HCT116 (cell line): Measurements from ENCODE around the gene CLRN1. TPM values are rescaled to one million over a fixed set of nuclear protein-coding genes. Genes with fewer than 3 reads are reported as not detected.

Source experiments
- ATAC-seq: fragments of 200-7000 bp; cut with Tn5 transposase; 2 replicates; pipeline ENCODE4 v1.9.1; 2020; ENCODE audit warnings: mild to moderate bottlenecking, moderate library complexity
- BruUV-seq: library from RNA; stranded (reverse); fragments of 400-500 nt; replicated peaks from 2 replicates; lab custom pipeline; 2021; lab: Mats Ljungman, UMichigan
- CTCF ChIA-PET: fragments of 300-600 bp; sonication (Branson Sonifier 250); formaldehyde crosslinking; loops from one replicate; lab custom pipeline; 2021; ENCODE audit warnings: antibody characterized with exemption; lab: Charles Lee
- POLR2A ChIA-PET: fragments of 300-600, 350-600 bp; sonication (Branson Sonifier 250); formaldehyde crosslinking; loops from one replicate; lab custom pipeline; 2021; ENCODE audit warnings: antibody characterized with exemption; lab: Charles Lee
- RAD21 ChIA-PET, 2 experiments: fragments of 300-600 bp; sonication (Branson Sonifier 250); formaldehyde crosslinking; loops; one replicate each; lab custom pipeline; 2023; ENCODE audit warnings: low total read pairs in 2 of 2; ENCODE audit not compliant: uncharacterized antibody in 2 of 2, unreplicated experiment in 2 of 2, low non-redundant PET in 1 of 2; lab: Charles Lee
- DNase-seq: peaks from one replicate; pipeline ENCODE4 v3.0.0-alpha.2; 2010; ENCODE audit warnings: low read depth, low spot score
- H2AFZ ChIP-seq: fragments of 200-600 bp; shearing (Covaris generic), sonication (generic); 2 replicates; pipeline ENCODE4 v1.6.1; 2017; ENCODE audit warnings: low read depth, mixed run types, mixed read lengths, antibody characterized with exemption, low read length; ENCODE audit not compliant: poor library complexity, severe bottlenecking
- H3K27ac ChIP-seq: 2 replicates; pipeline ENCODE4 v1.5.1; 2012; ENCODE audit warnings: low read depth, low read length
- H3K27me3 ChIP-seq: fragments of 200-600 bp; sonication (generic); 2 replicates; pipeline ENCODE4 v1.6.1; 2016; ENCODE audit warnings: mixed run types, low read length, mixed read lengths; ENCODE audit not compliant: insufficient read depth
- H3K36me3 ChIP-seq, 2 experiments: fragments of 200-500 bp in 1 of 2; fragments of 200-600 bp in 1 of 2; sonication (Bioruptor generic) in 1 of 2; sonication (generic) in 1 of 2; 2 replicates each; pipeline versions ENCODE4 v1.5.1 to v1.6.1; 2014 to 2016; ENCODE audit warnings: low read length in 2 of 2, inconsistent platforms in 1 of 2, mixed read lengths in 1 of 2, mixed run types in 1 of 2; ENCODE audit not compliant: insufficient read depth in 2 of 2, control insufficient read depth in 1 of 2
- H3K4me1 ChIP-seq, 2 experiments: fragments of 200-600 bp in 1 of 2; sonication (generic) in 1 of 2; 2 replicates each; pipeline versions ENCODE4 v1.5.1 to v1.6.1; 2012 to 2017; ENCODE audit warnings: low read length in 2 of 2, inconsistent platforms in 1 of 2, mild to moderate bottlenecking in 1 of 2, mixed read lengths in 1 of 2, mixed run types in 1 of 2, moderate library complexity in 1 of 2; ENCODE audit not compliant: insufficient read depth in 2 of 2, control insufficient read depth in 1 of 2
- H3K4me2 ChIP-seq: fragments of 200-600 bp; sonication (generic); 2 replicates; pipeline ENCODE4 v1.6.1; 2017; ENCODE audit warnings: mixed run types, low read length, mixed read lengths
- H3K4me3 ChIP-seq, 2 experiments: fragments of 200-600 bp in 1 of 2; sonication (generic) in 1 of 2; replicated peaks in 1 of 2; 2 replicates each; pipeline ENCODE4 v1.5.1; 2011 to 2016; ENCODE audit warnings: low read length in 2 of 2, control low read depth in 1 of 2, low read depth in 1 of 2, mild to moderate bottlenecking in 1 of 2, mixed read lengths in 1 of 2, mixed run types in 1 of 2
- H3K79me2 ChIP-seq: fragments of 200-600 bp; sonication (generic); 2 replicates; pipeline ENCODE4 v1.6.1; 2017; ENCODE audit warnings: mild to moderate bottlenecking, mixed run types, low read length, moderate library complexity, mixed read lengths; ENCODE audit not compliant: insufficient read depth
- H3K9ac ChIP-seq: fragments of 200-600 bp; sonication (generic); 2 replicates; pipeline ENCODE4 v1.6.1; 2016; ENCODE audit warnings: low read length, mixed read lengths
- H3K9me2 ChIP-seq: fragments of 200-600 bp; sonication (generic), shearing (Covaris generic); 2 replicates; pipeline ENCODE4 v1.6.1; 2017; ENCODE audit warnings: mixed run types, mild to moderate bottlenecking, moderate library complexity; ENCODE audit not compliant: insufficient read depth
- H3K9me3 ChIP-seq, 2 experiments: fragments of 200-500 bp in 1 of 2; fragments of 200-600 bp in 1 of 2; sonication (Bioruptor generic) in 1 of 2; sonication (generic) in 1 of 2; 2 replicates each; pipeline ENCODE4 v1.6.1; 2014 to 2017; ENCODE audit warnings: low read length in 2 of 2, mixed read lengths in 2 of 2, inconsistent platforms in 1 of 2, low read depth in 1 of 2, mild to moderate bottlenecking in 1 of 2, mixed run types in 1 of 2, moderate library complexity in 1 of 2; ENCODE audit not compliant: control insufficient read depth in 1 of 2, insufficient read depth in 1 of 2
- H4K20me1 ChIP-seq: fragments of 200-600 bp; sonication (generic), shearing (Covaris generic); 2 replicates; pipeline ENCODE4 v1.6.1; 2017; ENCODE audit warnings: mixed run types, mild to moderate bottlenecking, moderate library complexity; ENCODE audit not compliant: insufficient read depth
- CBX3 ChIP-seq: IDR thresholded peaks from 2 replicates; pipeline ENCODE4 v1.6.1; 2012; ENCODE audit warnings: low read depth
- CEBPB ChIP-seq: IDR thresholded peaks from 2 replicates; pipeline ENCODE4 v1.6.1; 2012; ENCODE audit warnings: low read depth
- EGR1 ChIP-seq: IDR thresholded peaks from 2 replicates; pipeline ENCODE4 v1.6.1; 2012; ENCODE audit warnings: low read depth
- JUND ChIP-seq: IDR thresholded peaks from 2 replicates; pipeline ENCODE4 v1.6.1; 2012
- POLR2A ChIP-seq: IDR thresholded peaks from 2 replicates; pipeline ENCODE4 v1.7.0; 2011; ENCODE audit warnings: borderline replicate concordance; ENCODE audit not compliant: insufficient read depth, insufficient read length; ENCODE audit errors: extremely low read depth
- REST ChIP-seq: IDR thresholded peaks from 2 replicates; pipeline ENCODE4 v1.6.1; 2012; ENCODE audit warnings: low read depth
- SIN3A ChIP-seq: IDR thresholded peaks from 2 replicates; pipeline ENCODE4 v1.6.1; 2012; ENCODE audit warnings: low read depth
- SRF ChIP-seq: IDR thresholded peaks from 2 replicates; pipeline ENCODE4 v1.6.1; 2012; ENCODE audit warnings: low read depth
- ZFX ChIP-seq: fragments of 450-650 bp; IDR thresholded peaks from 2 replicates; pipeline ENCODE4 v1.6.1; 2017
- ZNF274 ChIP-seq: fragments of 200-500 bp; sonication (Bioruptor generic); IDR thresholded peaks from 2 replicates; pipeline ENCODE4 v1.6.1; 2014; ENCODE audit warnings: mild to moderate bottlenecking, low read depth, low read length, inconsistent platforms
- intact Hi-C: fragments of 100-400 bp; cut with micrococcal nuclease; formaldehyde crosslinking; loops from 2 replicates; pipeline ENCODE4 v1.10.0; 2022
- total RNA-seq: library from RNA; stranded (reverse); gene quantifications from one replicate; pipeline ENCODE4 v1.2.1, GENCODE V29; 2021; ENCODE audit not compliant: unreplicated experiment
- TF ChIP-seq, protein P1 (sequence below), 3 experiments: fragments of 200-600 bp in 1 of 3; sonication (generic) in 1 of 3; IDR thresholded peaks in 2 of 3; conservative IDR thresholded peaks in 1 of 3; 2 replicates each; pipeline ENCODE4 v1.5.1; 2012 to 2017; ENCODE audit warnings: low read depth in 2 of 3, low read length in 2 of 3, antibody characterized with exemption in 1 of 3, borderline replicate concordance in 1 of 3, control low read depth in 1 of 3, mild to moderate bottlenecking in 1 of 3, mixed read lengths in 1 of 3, mixed run types in 1 of 3, moderate library complexity in 1 of 3; ENCODE audit not compliant: insufficient read depth in 1 of 3
- TF ChIP-seq, protein P2 (sequence below): IDR thresholded peaks from 2 replicates; pipeline ENCODE4 v1.6.1; 2011; ENCODE audit warnings: mild to moderate bottlenecking, low read length, moderate library complexity; ENCODE audit not compliant: insufficient replicate concordance; ENCODE audit errors: extremely low read depth
- TF ChIP-seq, protein P3 (sequence below): IDR thresholded peaks from 2 replicates; pipeline ENCODE4 v1.6.1; 2012

CLRN1 gene
- total RNA-seq, 1 experiment from 2014 or later, result not detected

DNA sequence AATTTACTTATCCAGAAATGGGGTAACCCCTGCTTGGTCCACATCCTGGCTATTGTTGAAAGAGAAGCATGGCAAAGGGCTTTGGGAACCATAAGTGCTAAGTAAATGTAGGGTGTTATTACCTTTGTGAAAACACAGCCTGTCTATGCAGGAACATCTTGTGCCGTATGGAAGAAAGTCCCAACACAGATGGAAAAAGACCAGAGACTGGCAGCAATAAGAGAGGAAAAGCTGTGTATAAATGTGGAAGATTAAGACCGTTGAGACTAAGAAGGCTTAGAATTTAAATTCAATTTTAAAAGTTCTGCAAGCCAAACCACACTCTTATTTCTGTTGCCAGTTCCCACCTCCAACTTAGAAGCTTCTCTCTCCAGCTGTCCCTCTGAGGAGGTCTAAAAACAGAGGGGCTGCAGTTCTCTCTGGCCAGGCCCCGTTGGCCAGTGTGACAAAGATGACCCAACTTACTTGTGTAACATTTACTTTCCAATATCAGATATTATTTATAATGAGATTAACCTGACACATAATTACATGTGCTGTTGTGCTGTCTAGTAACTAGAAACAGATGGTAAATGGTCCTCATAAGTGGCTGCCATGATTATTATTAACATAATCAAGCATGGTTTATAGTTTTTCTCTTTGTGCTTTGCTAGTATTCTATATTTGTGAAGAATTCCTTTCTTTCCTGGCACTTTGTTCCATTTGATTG is 74.3 kb downstream of the CLRN1 start:
- TF ChIP-seq, protein P1, sequence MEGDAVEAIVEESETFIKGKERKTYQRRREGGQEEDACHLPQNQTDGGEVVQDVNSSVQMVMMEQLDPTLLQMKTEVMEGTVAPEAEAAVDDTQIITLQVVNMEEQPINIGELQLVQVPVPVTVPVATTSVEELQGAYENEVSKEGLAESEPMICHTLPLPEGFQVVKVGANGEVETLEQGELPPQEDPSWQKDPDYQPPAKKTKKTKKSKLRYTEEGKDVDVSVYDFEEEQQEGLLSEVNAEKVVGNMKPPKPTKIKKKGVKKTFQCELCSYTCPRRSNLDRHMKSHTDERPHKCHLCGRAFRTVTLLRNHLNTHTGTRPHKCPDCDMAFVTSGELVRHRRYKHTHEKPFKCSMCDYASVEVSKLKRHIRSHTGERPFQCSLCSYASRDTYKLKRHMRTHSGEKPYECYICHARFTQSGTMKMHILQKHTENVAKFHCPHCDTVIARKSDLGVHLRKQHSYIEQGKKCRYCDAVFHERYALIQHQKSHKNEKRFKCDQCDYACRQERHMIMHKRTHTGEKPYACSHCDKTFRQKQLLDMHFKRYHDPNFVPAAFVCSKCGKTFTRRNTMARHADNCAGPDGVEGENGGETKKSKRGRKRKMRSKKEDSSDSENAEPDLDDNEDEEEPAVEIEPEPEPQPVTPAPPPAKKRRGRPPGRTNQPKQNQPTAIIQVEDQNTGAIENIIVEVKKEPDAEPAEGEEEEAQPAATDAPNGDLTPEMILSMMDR (IDR thresholded peaks at IDR 0.05 in 2 of 3, conservative IDR thresholded peaks at IDR 0.05 in 1 of 3; ENCODE audit: borderline replicate concordance in 1 of 3, insufficient read depth in 1 of 3, low read depth in 2 of 3, low read length in 2 of 3), result no peak
- TF ChIP-seq EGR1, result no peak
- no peak for TF ChIP-seq SRF
- TF ChIP-seq CBX3, result no peak
- Histone ChIP-seq H3K27me3 (0 out of 2 replicates have a peak, but pooled peaks cover 2% of the 10 kb centered on the region), H3K4me3 (no peak overlapping the region), H2AFZ (no peak overlapping the region), H3K79me2 (no peaks in the 10 kb centered on the region), H3K4me1 (no peaks in the 10 kb centered on the region), H3K27ac (no peak overlapping the region), H4K20me1 (no peaks in the 10 kb centered on the region), H3K9ac (no peak overlapping the region), H3K9me2 (no peaks in the 10 kb centered on the region), H3K4me2 (no peak overlapping the region), H3K9me3 (no peaks in the 10 kb centered on the region), H3K36me3 (no peaks in the 10 kb centered on the region)
- RAD21 ChIA-PET, result no interaction called here
- CTCF ChIA-PET, result no interaction called here
- no peak for ATAC-seq
- no peak for DNase-seq
- POLR2A ChIA-PET, result no interaction called here
- intact Hi-C loops, result no loop called here
- BruUV-seq, result no TSS peak

- DNase-seq, result no peak
- no peaks in the 10 kb centered on the region for H3K4me1 ChIP-seq
- H3K27me3 ChIP-seq, result no peaks in the 10 kb centered on the region
- ChIA-PET RAD21 (no interaction called here), CTCF (no interaction called here), POLR2A (no interaction called here)
- H3K9me2 ChIP-seq, result no peaks in the 10 kb centered on the region
- H3K9ac ChIP-seq, result no peak overlapping the region
- ATAC-seq, result no peak
- no peak overlapping the region for H3K27ac ChIP-seq
- intact Hi-C loops, result no loop called here
- no peak overlapping the region for H2AFZ ChIP-seq
- no TSS peak for BruUV-seq
- no peak overlapping the region for H3K4me2 ChIP-seq
- H3K4me3 ChIP-seq, result no peak overlapping the region
- no peaks in the 10 kb centered on the region for H3K9me3 ChIP-seq
- no peaks in the 10 kb centered on the region for H4K20me1 ChIP-seq
- H3K79me2 ChIP-seq, result no peaks in the 10 kb centered on the region
- no peaks in the 10 kb centered on the region for H3K36me3 ChIP-seq
- TF ChIP-seq JUND, result no peak
- no peak for TF ChIP-seq EGR1
- TF ChIP-seq, protein P2, sequence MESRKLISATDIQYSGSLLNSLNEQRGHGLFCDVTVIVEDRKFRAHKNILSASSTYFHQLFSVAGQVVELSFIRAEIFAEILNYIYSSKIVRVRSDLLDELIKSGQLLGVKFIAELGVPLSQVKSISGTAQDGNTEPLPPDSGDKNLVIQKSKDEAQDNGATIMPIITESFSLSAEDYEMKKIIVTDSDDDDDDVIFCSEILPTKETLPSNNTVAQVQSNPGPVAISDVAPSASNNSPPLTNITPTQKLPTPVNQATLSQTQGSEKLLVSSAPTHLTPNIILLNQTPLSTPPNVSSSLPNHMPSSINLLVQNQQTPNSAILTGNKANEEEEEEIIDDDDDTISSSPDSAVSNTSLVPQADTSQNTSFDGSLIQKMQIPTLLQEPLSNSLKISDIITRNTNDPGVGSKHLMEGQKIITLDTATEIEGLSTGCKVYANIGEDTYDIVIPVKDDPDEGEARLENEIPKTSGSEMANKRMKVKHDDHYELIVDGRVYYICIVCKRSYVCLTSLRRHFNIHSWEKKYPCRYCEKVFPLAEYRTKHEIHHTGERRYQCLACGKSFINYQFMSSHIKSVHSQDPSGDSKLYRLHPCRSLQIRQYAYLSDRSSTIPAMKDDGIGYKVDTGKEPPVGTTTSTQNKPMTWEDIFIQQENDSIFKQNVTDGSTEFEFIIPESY, result no peak
- TF ChIP-seq, protein P3, sequence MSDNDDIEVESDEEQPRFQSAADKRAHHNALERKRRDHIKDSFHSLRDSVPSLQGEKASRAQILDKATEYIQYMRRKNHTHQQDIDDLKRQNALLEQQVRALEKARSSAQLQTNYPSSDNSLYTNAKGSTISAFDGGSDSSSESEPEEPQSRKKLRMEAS, result no peak
- TF ChIP-seq SIN3A, result no peak
- no peak for TF ChIP-seq REST
- TF ChIP-seq ZFX, result no peak
- no peak for TF ChIP-seq CEBPB
- TF ChIP-seq POLR2A, result no peak
- no peak for TF ChIP-seq ZNF274
These were observed 74.9 kb downstream of the CLRN1 start for GRCh38 chr3:150897592-150897991.
